B cell (primary cell): ENCODE measurements around the gene MAML2. TPM values are rescaled to one million over a fixed set of nuclear protein-coding genes. Genes with fewer than 3 reads are reported as not detected.

Experiments
- ATAC-seq: fragments of 200-7000 bp; cut with Tn5 transposase; one replicate; pipeline ENCODE4 v1.10.0; 2021; ENCODE audit warnings: low read depth, mild to moderate bottlenecking, moderate number of reproducible peaks, moderate library complexity
- CTCF ChIA-PET: fragments of 350-600 bp; sonication (Branson Sonifier 250); formaldehyde crosslinking; loops from one replicate; lab custom pipeline; 2021; ENCODE audit warnings: antibody characterized with exemption, inconsistent platforms; lab: Charles Lee
- POLR2A ChIA-PET: fragments of 350-600 bp; sonication (Branson Sonifier 250); formaldehyde crosslinking; loops from one replicate; lab custom pipeline; 2021; ENCODE audit warnings: antibody characterized with exemption; lab: Charles Lee
- DNase-seq: peaks from one replicate; pipeline ENCODE4 v3.0.0; 2013
- H2AFZ ChIP-seq: 2 replicates; pipeline ENCODE4 v1.6.1; 2012; ENCODE audit warnings: mild to moderate bottlenecking, low read depth, low read length; ENCODE audit not compliant: insufficient read depth, poor library complexity, severe bottlenecking
- H3K27ac ChIP-seq, 2 donors: 1 replicate in 1 of 2; 2 replicates in 1 of 2; pipeline ENCODE4 v1.5.1; 2012 to 2013; ENCODE audit warnings: low read length in 2 of 2, mild to moderate bottlenecking in 2 of 2, moderate library complexity in 1 of 2
- H3K27me3 ChIP-seq, 4 experiments: fragments of 200-600 bp in 1 of 4; sonication (generic) in 1 of 4; replicated peaks in 1 of 4; 1 replicate in 2 of 4; 2 replicates in 2 of 4; pipeline versions ENCODE4 v1.6.1 to v1.7.0; 2013 to 2016; ENCODE audit warnings: low read length in 3 of 4, mild to moderate bottlenecking in 2 of 4, mixed read lengths in 1 of 4, moderate library complexity in 1 of 4; ENCODE audit not compliant: insufficient read depth in 4 of 4, control insufficient read depth in 3 of 4; ENCODE audit errors: control extremely low read depth in 1 of 4
- H3K36me3 ChIP-seq, 2 experiments: replicated peaks in 1 of 2; 1 replicate in 1 of 2; 2 replicates in 1 of 2; pipeline versions ENCODE4 v1.6.1 to v1.7.1; 2013; ENCODE audit warnings: low read length in 1 of 2; ENCODE audit not compliant: insufficient read depth in 2 of 2, control insufficient read depth in 1 of 2; ENCODE audit errors: control extremely low read depth in 1 of 2, extremely low read depth in 1 of 2
- H3K4me1 ChIP-seq, 2 donors: fragments of 200-600 bp in 1 of 2; sonication (generic) in 1 of 2; 1 replicate in 1 of 2; 2 replicates in 1 of 2; pipeline versions ENCODE4 v1.5.1 to v1.6.1; 2013 to 2017; ENCODE audit warnings: low read length in 2 of 2; ENCODE audit not compliant: control insufficient read depth in 2 of 2, insufficient read depth in 2 of 2
- H3K4me2 ChIP-seq: replicated peaks from 2 replicates; pipeline ENCODE3; 2012; ENCODE audit warnings: mild to moderate bottlenecking, low read depth, low read length; ENCODE audit not compliant: poor library complexity, severe bottlenecking
- H3K4me3 ChIP-seq, 5 experiments: fragments of 200-600 bp in 1 of 5; sonication (generic) in 1 of 5; 1 replicate in 3 of 5; 2 replicates in 2 of 5; pipeline versions ENCODE4 v1.5.1 to v1.7.0; 2011 to 2016; ENCODE audit warnings: low read length in 4 of 5, mild to moderate bottlenecking in 4 of 5, low read depth in 2 of 5, control low read depth in 1 of 5, moderate library complexity in 1 of 5; ENCODE audit not compliant: insufficient read depth in 1 of 5; ENCODE audit errors: control extremely low read depth in 1 of 5, extremely low read depth in 1 of 5
- H3K79me2 ChIP-seq: fragments of 200-600 bp; sonication (generic); one replicate; pipeline ENCODE4 v1.6.0; 2016; ENCODE audit warnings: low read length; ENCODE audit not compliant: control insufficient read depth, insufficient read depth
- H3K9ac ChIP-seq: fragments of 200-600 bp; sonication (generic); 2 replicates; pipeline ENCODE4 v1.6.1; 2017; ENCODE audit warnings: mild to moderate bottlenecking, low read length, moderate library complexity
- H3K9me3 ChIP-seq, 3 donors: one replicate each; pipeline versions ENCODE4 v1.6.1 to v1.7.1; 2013; ENCODE audit warnings: low read length in 2 of 3; ENCODE audit not compliant: control insufficient read depth in 2 of 3, insufficient read depth in 1 of 3; ENCODE audit errors: control extremely low read depth in 1 of 3
- H4K20me1 ChIP-seq: 2 replicates; pipeline ENCODE4 v1.6.0; 2012; ENCODE audit warnings: mild to moderate bottlenecking, low read length; ENCODE audit not compliant: insufficient read depth, control insufficient read depth, poor library complexity, severe bottlenecking
- H3K27ac Mint-ChIP-seq: one replicate; pipeline ENCODE4 v1.8.0; 2021; ENCODE audit warnings: mixed read lengths
- H3K27me3 Mint-ChIP-seq: one replicate; pipeline ENCODE4 v1.8.0; 2021; ENCODE audit warnings: mixed read lengths
- H3K4me1 Mint-ChIP-seq: one replicate; pipeline ENCODE4 v1.8.0; 2021; ENCODE audit warnings: mixed read lengths
- H3K4me3 Mint-ChIP-seq: one replicate; pipeline ENCODE4 v1.8.0; 2021; ENCODE audit warnings: mixed read lengths
- H3K9me3 Mint-ChIP-seq: one replicate; pipeline ENCODE4 v1.8.0; 2022; ENCODE audit warnings: mixed read lengths; ENCODE audit not compliant: insufficient read depth
- CTCF ChIP-seq: fragments of 200-600 bp; IDR thresholded peaks from one replicate; pipeline ENCODE4 v1.8.0; 2022; ENCODE audit warnings: antibody characterized with exemption, mild to moderate bottlenecking
- EZH2 ChIP-seq: IDR thresholded peaks from 2 replicates; pipeline ENCODE4 v1.6.1; 2012; ENCODE audit warnings: borderline replicate concordance, low read depth, mild to moderate bottlenecking, moderate library complexity, low read length; ENCODE audit not compliant: insufficient read depth, poor library complexity, severe bottlenecking
- WGBS: methylation state at CpG from one replicate; pipeline ENCODE4 v1.1.5; 2013; ENCODE audit warnings: missing lambda C conversion rate; ENCODE audit not compliant: insufficient coverage; 5-methylcytosine and 5-hydroxymethylcytosine counted together
- intact Hi-C: fragments of 100-400 bp; cut with micrococcal nuclease; formaldehyde crosslinking; loops from one replicate; pipeline ENCODE4 v1.10.0; 2022
- polyA plus RNA-seq: library from polyadenylated mRNA; depleted of rRNA; stranded (reverse); fragments of >200 nt; gene quantifications from 2 replicates; pipeline ENCODE4 v1.2.3, GENCODE V29; 2012
- total RNA-seq, 2 donors: library from RNA; stranded (reverse); fragments of 120-200 nt in 1 of 2; gene quantifications; 1 replicate in 1 of 2; 2 replicates in 1 of 2; pipeline versions ENCODE4 v1.2.3 to v1.2.4, GENCODE V29; 2013 to 2022

The MAML2 gene
- total and polyA plus RNA-seq, 2 donors (not counting 1 experiment from before 2014, with no cell fraction given) = 10.7 to 26.4 TPM

GRCh38 chr11:96328395-96329010, 14.5 kb downstream of the MAML2 start:
- no peak overlapping the region for H3K9ac ChIP-seq
- peaks cover 26% of the 10 kb centered on the region for H4K20me1 ChIP-seq
- peaks cover 6 to 15% of the 10 kb centered on the region in 2 donors for H3K4me1 ChIP-seq
- Mint-ChIP-seq H3K27ac (no peak overlapping the region), H3K9me3 (no peaks in the 10 kb centered on the region), H3K27me3 (no peaks in the 10 kb centered on the region), H3K4me1 (peaks cover 41% of the 10 kb centered on the region), H3K4me3 (no peak overlapping the region)
- TF ChIP-seq EZH2 (no peak), CTCF (no peak)
- intact Hi-C loops = no loop called here
- CTCF ChIA-PET = interaction anchor here (1.1 to 3.0 kb wide), 4 partner anchors 10 to 237 kb away, joined by 3 to 7 read pairs (median 5); partner anchors contain the start of gene MAML2
- ATAC-seq (no peak), DNase-seq (no peak)
- POLR2A ChIA-PET = no interaction called here
- 100% methylated on average over 3 of the region's 8 CpGs for WGBS
- H3K27ac ChIP-seq = no peak overlapping the region
- H3K4me2 ChIP-seq = no peak overlapping the region
- H2AFZ ChIP-seq = no peak overlapping the region
- H3K79me2 ChIP-seq = peaks cover 91% of the 10 kb centered on the region
- H3K4me3 ChIP-seq = no peak overlapping the region
- H3K27me3 ChIP-seq = no peaks in the 10 kb centered on the region
- no peaks in the 10 kb centered on the region for H3K9me3 ChIP-seq
- peaks cover 3 to 6% of the 10 kb centered on the region in 2 experiments for H3K36me3 ChIP-seq

GRCh38 chr11:96326959-96327358, 16.0 kb downstream of the MAML2 start:
- intact Hi-C loops = no loop called here
- ATAC-seq (no peak), DNase-seq (no peak)
- H3K79me2 ChIP-seq = peaks cover 90% of the 10 kb centered on the region
- H3K4me1 ChIP-seq = peaks cover 3 to 10% of the 10 kb centered on the region in 2 donors
- H3K4me3 Mint-ChIP-seq = no peak overlapping the region
- no peaks in the 10 kb centered on the region for H3K27me3 ChIP-seq
- no peak overlapping the region for H3K27ac Mint-ChIP-seq
- H3K4me2 ChIP-seq = no peak overlapping the region
- no peak overlapping the region for H3K4me3 ChIP-seq
- no peaks in the 10 kb centered on the region for H3K9me3 ChIP-seq
- H3K27ac ChIP-seq = no peak overlapping the region
- H2AFZ ChIP-seq = no peak overlapping the region
- H3K36me3 ChIP-seq = peaks cover 3 to 6% of the 10 kb centered on the region in 2 experiments
- ChIA-PET POLR2A (no interaction called here), CTCF (no interaction called here)
- TF ChIP-seq EZH2 (no peak), CTCF (no peak)
- peaks cover 31% of the 10 kb centered on the region for H3K4me1 Mint-ChIP-seq
- no peaks in the 10 kb centered on the region for H3K9me3 Mint-ChIP-seq
- no peaks in the 10 kb centered on the region for H3K27me3 Mint-ChIP-seq
- WGBS = 100% methylated on average over 3 of the region's 7 CpGs
- peaks cover 19% of the 10 kb centered on the region for H4K20me1 ChIP-seq
- no peak overlapping the region for H3K9ac ChIP-seq
